OCI-LY1 (cell line): Measurements from ENCODE around the gene C12orf75.

Source experiments
- EZH2 ChIP-seq: fragments of 200-600 bp; sonication (generic), shearing (Covaris generic); IDR thresholded peaks from 2 replicates; pipeline ENCODE4 v1.8.0; 2017; ENCODE audit warnings: borderline replicate concordance, mixed run types, mild to moderate bottlenecking, antibody characterized with exemption, low read length, moderate library complexity, mixed read lengths
- TF ChIP-seq, protein P1 (sequence below): fragments of 200-600 bp; sonication (generic), shearing (Covaris generic); IDR thresholded peaks from 2 replicates; pipeline ENCODE4 v1.5.1; 2017; ENCODE audit warnings: mild to moderate bottlenecking, antibody characterized with exemption, low read length, moderate library complexity, mixed read lengths

DNA sequence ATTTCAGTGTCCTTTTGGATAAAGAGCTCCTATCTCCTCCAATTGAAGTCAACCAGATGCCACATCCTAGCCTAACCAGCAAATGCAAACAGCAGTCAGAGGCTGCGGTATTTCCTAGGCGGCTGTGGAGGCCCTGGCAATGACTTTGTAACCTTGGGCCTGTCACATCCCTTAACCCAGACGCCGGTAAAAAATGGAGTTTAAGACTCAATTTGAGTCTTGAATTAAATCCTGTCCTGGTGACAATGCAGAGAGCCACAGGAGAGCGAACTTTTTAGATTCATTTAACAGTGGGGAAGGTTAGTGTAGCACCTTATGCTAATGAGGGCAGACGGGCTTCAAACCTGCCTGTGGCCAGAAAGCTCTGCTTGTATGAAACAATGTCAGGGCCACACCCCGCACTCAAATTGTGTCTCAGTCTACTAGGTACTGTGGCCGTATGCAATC lies 1.3 kb downstream of the C12orf75 start:
- TF ChIP-seq, protein P1, sequence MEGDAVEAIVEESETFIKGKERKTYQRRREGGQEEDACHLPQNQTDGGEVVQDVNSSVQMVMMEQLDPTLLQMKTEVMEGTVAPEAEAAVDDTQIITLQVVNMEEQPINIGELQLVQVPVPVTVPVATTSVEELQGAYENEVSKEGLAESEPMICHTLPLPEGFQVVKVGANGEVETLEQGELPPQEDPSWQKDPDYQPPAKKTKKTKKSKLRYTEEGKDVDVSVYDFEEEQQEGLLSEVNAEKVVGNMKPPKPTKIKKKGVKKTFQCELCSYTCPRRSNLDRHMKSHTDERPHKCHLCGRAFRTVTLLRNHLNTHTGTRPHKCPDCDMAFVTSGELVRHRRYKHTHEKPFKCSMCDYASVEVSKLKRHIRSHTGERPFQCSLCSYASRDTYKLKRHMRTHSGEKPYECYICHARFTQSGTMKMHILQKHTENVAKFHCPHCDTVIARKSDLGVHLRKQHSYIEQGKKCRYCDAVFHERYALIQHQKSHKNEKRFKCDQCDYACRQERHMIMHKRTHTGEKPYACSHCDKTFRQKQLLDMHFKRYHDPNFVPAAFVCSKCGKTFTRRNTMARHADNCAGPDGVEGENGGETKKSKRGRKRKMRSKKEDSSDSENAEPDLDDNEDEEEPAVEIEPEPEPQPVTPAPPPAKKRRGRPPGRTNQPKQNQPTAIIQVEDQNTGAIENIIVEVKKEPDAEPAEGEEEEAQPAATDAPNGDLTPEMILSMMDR = no peak
- TF ChIP-seq EZH2 = no peak
